Nephron (organoid): ENCODE data around the gene REL.
A peak's percentile ranks its signal among the peaks of the same experiment; 100 is the strongest.

Experiments
- H3K27ac Mint-ChIP-seq, 3 experiments: 2 replicates each; pipeline ENCODE4 v1.8.0; 2020; ENCODE audit warnings: mixed read lengths in 3 of 3, mild to moderate bottlenecking in 2 of 3, moderate library complexity in 1 of 3
- H3K27me3 Mint-ChIP-seq: 2 replicates; pipeline ENCODE4 v1.8.0; 2021; ENCODE audit warnings: low read depth, mild to moderate bottlenecking, moderate library complexity, mixed read lengths
- H3K36me3 Mint-ChIP-seq: 2 replicates; pipeline ENCODE4 v1.8.0; 2020; ENCODE audit warnings: low read depth, mixed read lengths
- H3K4me1 Mint-ChIP-seq: 2 replicates; pipeline ENCODE4 v1.8.0; 2020; ENCODE audit warnings: mixed read lengths
- H3K4me3 Mint-ChIP-seq, 3 experiments: 2 replicates each; pipeline ENCODE4 v1.8.0; 2020; ENCODE audit warnings: mild to moderate bottlenecking in 3 of 3, mixed read lengths in 3 of 3, moderate library complexity in 2 of 3
- H3K9me3 Mint-ChIP-seq: 2 replicates; pipeline ENCODE4 v1.8.0; 2020; ENCODE audit warnings: mixed read lengths
- CTCF ChIP-seq, 3 experiments: fragments of 200-600 bp; sonication (generic); IDR thresholded peaks; one replicate each; pipeline ENCODE4 v1.5.0; 2021; ENCODE audit warnings: antibody characterized with exemption in 3 of 3; ENCODE audit not compliant: unreplicated experiment in 3 of 3

REL gene

GRCh38 chr2:60881047-60881932, at the start of gene REL:
REL (plus strand) TSS chr2:60881574; CDS start chr2:60881841, 267 bp downstream.
- Mint-ChIP-seq H3K4me1 (peaks cover 24% of the 10 kb centered on the region), H3K4me3 (peak within 1 kb of the TSS; percentile 94 to 98 (median 96)), H3K27ac (peak within 1 kb of the TSS; percentile 96 to 99 (median 98)), H3K9me3 (no peaks in the 10 kb centered on the region), H3K27me3 (no peaks in the 10 kb centered on the region), H3K36me3 (no peaks in the 10 kb centered on the region)
- TF ChIP-seq CTCF (IDR thresholded peaks at IDR 0.05; ENCODE audit: unreplicated experiment in 3 of 3), result no peak

DNA sequence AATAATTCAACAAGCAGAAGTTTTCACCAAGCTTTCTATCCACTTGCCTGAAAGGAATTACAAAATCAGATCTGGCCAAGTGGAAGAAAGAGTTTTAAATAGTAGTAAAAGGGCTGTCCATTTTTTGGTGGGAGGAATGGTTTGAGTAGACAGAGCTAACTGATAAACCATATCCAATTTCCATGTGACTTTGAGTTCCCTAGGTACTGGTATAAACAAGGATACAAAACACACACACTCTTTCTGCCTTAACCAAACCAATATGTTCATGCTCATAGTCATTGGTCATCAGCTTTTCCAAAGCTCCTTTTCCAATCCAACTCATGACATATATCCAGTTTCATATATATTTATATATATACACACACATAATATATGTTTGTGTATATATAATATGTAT, 49.5 kb upstream of the REL start:
- no peaks in the 10 kb centered on the region for H3K36me3 Mint-ChIP-seq
- no peak overlapping the region for H3K27ac Mint-ChIP-seq
- TF ChIP-seq CTCF (IDR thresholded peaks at IDR 0.05; ENCODE audit: unreplicated experiment in 3 of 3), result no peak
- peaks cover 3% of the 10 kb centered on the region for H3K27me3 Mint-ChIP-seq
- no peak overlapping the region for H3K4me3 Mint-ChIP-seq
- H3K4me1 Mint-ChIP-seq, result no peaks in the 10 kb centered on the region
- H3K9me3 Mint-ChIP-seq, result no peaks in the 10 kb centered on the region

- H3K9me3 Mint-ChIP-seq, result no peaks in the 10 kb centered on the region
- peaks cover 1% of the 10 kb centered on the region for H3K27me3 Mint-ChIP-seq
- no peak for TF ChIP-seq CTCF (IDR thresholded peaks at IDR 0.05; ENCODE audit: unreplicated experiment in 3 of 3)
- no peak overlapping the region for H3K4me3 Mint-ChIP-seq
- no peaks in the 10 kb centered on the region for H3K36me3 Mint-ChIP-seq
- no peak overlapping the region for H3K27ac Mint-ChIP-seq
- no peaks in the 10 kb centered on the region for H3K4me1 Mint-ChIP-seq
These were observed 48.8 kb upstream of the REL start for GRCh38 chr2:60832621-60833020.

GRCh38 chr2:60834270-60834717, 47.1 kb upstream of the REL start:
- H3K36me3 Mint-ChIP-seq, result no peaks in the 10 kb centered on the region
- H3K9me3 Mint-ChIP-seq, result no peaks in the 10 kb centered on the region
- no peaks in the 10 kb centered on the region for H3K27me3 Mint-ChIP-seq
- H3K27ac Mint-ChIP-seq, result no peak overlapping the region
- H3K4me1 Mint-ChIP-seq, result no peaks in the 10 kb centered on the region
- no peak overlapping the region for H3K4me3 Mint-ChIP-seq
- TF ChIP-seq CTCF (IDR thresholded peaks at IDR 0.05; ENCODE audit: unreplicated experiment in 3 of 3), result no peak

GRCh38 chr2:60836491-60836890, 44.9 kb upstream of the REL start:
- no peak overlapping the region for H3K27ac Mint-ChIP-seq
- no peak overlapping the region for H3K4me3 Mint-ChIP-seq
- no peak for TF ChIP-seq CTCF (IDR thresholded peaks at IDR 0.05; ENCODE audit: unreplicated experiment in 3 of 3)
- no peaks in the 10 kb centered on the region for H3K4me1 Mint-ChIP-seq
- H3K27me3 Mint-ChIP-seq, result no peaks in the 10 kb centered on the region
- no peaks in the 10 kb centered on the region for H3K36me3 Mint-ChIP-seq
- H3K9me3 Mint-ChIP-seq, result no peaks in the 10 kb centered on the region

- Mint-ChIP-seq H3K4me1 (no peaks in the 10 kb centered on the region), H3K36me3 (no peaks in the 10 kb centered on the region), H3K27ac (no peak overlapping the region), H3K27me3 (no peaks in the 10 kb centered on the region), H3K4me3 (no peak overlapping the region), H3K9me3 (no peaks in the 10 kb centered on the region)
- TF ChIP-seq CTCF (IDR thresholded peaks at IDR 0.05; ENCODE audit: unreplicated experiment in 3 of 3), result no peak
These were observed 44.3 kb upstream of the REL start for GRCh38 chr2:60837123-60837522.
